Caco-2 (cell line): ENCODE data around the gene ARL6. TPM values are rescaled to one million over a fixed set of nuclear protein-coding genes. Genes with fewer than 3 reads are reported as not detected.

ENCODE experiments used
- Bru-seq: library from RNA; stranded (reverse); fragments of 400-500 nt; gene quantifications from one replicate; lab custom pipeline; 2021; lab: Mats Ljungman, UMichigan
- BruChase-seq, 2 experiments: library from RNA; stranded (reverse); fragments of 400-500 nt; gene quantifications; one replicate each; lab custom pipeline; 2021; lab: Mats Ljungman, UMichigan
- BruUV-seq: library from RNA; stranded (reverse); fragments of 400-500 nt; replicated peaks from 2 replicates; lab custom pipeline; 2021; lab: Mats Ljungman, UMichigan
- CTCF ChIA-PET: fragments of 300-600 bp; sonication (Branson Sonifier 250); formaldehyde crosslinking; loops from one replicate; lab custom pipeline; 2022; ENCODE audit warnings: antibody characterized with exemption; lab: Charles Lee
- POLR2A ChIA-PET: fragments of 300-600 bp; sonication (Branson Sonifier 250); formaldehyde crosslinking; loops from one replicate; lab custom pipeline; 2022; ENCODE audit warnings: antibody characterized with exemption; lab: Charles Lee
- DNase-seq, 2 experiments: peaks; one replicate each; pipeline versions ENCODE4 v3.0.0 to v3.0.0-alpha.2; 2020 to 2022
- H3K27me3 ChIP-seq: replicated peaks from 2 replicates; pipeline ENCODE4 v1.6.0; 2011; ENCODE audit warnings: low read length; ENCODE audit not compliant: control insufficient read depth, insufficient read depth
- H3K36me3 ChIP-seq: 2 replicates; pipeline ENCODE4 v1.5.1; 2011; ENCODE audit warnings: low read length; ENCODE audit not compliant: control insufficient read depth, insufficient read depth
- H3K4me1 ChIP-seq: fragments of 250-450 bp; sonication (Bioruptor Pico); 2 replicates; pipeline ENCODE4 v1.5.1; 2020; ENCODE audit warnings: mild to moderate bottlenecking
- H3K4me3 ChIP-seq: 2 replicates; pipeline ENCODE4 v1.5.1; 2011; ENCODE audit warnings: low read depth, mild to moderate bottlenecking, control low read depth, low read length
- H3K9me3 ChIP-seq: fragments of 250-450 bp; sonication (Bioruptor Pico); 2 replicates; pipeline ENCODE4 v1.5.1; 2020; ENCODE audit warnings: mild to moderate bottlenecking, moderate library complexity
- H3K27ac Mint-ChIP-seq: one replicate; pipeline ENCODE4 v1.8.0; 2022; ENCODE audit warnings: mixed read lengths; ENCODE audit not compliant: unreplicated experiment
- H3K27me3 Mint-ChIP-seq: one replicate; pipeline ENCODE4 v1.8.0; 2022; ENCODE audit warnings: mixed read lengths; ENCODE audit not compliant: insufficient read depth, unreplicated experiment
- H3K36me3 Mint-ChIP-seq: one replicate; pipeline ENCODE4 v1.8.0; 2022; ENCODE audit warnings: mild to moderate bottlenecking, mixed read lengths; ENCODE audit not compliant: insufficient read depth, unreplicated experiment
- H3K4me1 Mint-ChIP-seq: one replicate; pipeline ENCODE4 v1.8.0; 2022; ENCODE audit warnings: low read depth, mixed read lengths; ENCODE audit not compliant: unreplicated experiment
- H3K4me3 Mint-ChIP-seq: one replicate; pipeline ENCODE4 v1.8.0; 2022; ENCODE audit warnings: mild to moderate bottlenecking, moderate library complexity, mixed read lengths; ENCODE audit not compliant: unreplicated experiment
- H3K9me3 Mint-ChIP-seq: one replicate; pipeline ENCODE4 v1.8.0; 2022; ENCODE audit warnings: mixed read lengths; ENCODE audit not compliant: unreplicated experiment
- intact Hi-C: fragments of 100-400 bp; cut with micrococcal nuclease; formaldehyde crosslinking; loops from one replicate; pipeline ENCODE4 v1.10.0; 2022; ENCODE audit not compliant: unreplicated experiment
- long read RNA-seq: library from polyadenylated mRNA; stranded (forward); transcript quantifications from one replicate; pipeline ENCODE4 v2.0.0, GENCODE V29; 2022
- total RNA-seq: library from RNA; stranded (reverse); gene quantifications from 2 replicates; pipeline ENCODE4 v1.2.3, GENCODE V29; 2022
- TF ChIP-seq, protein P1 (sequence below), 2 experiments: fragments of 200-600 bp in 1 of 2; IDR thresholded peaks; 1 replicate in 1 of 2; 2 replicates in 1 of 2; pipeline versions ENCODE4 v1.5.1 to v1.8.0; 2011 to 2022; ENCODE audit warnings: antibody characterized with exemption in 1 of 2, control low read depth in 1 of 2, inconsistent platforms in 1 of 2, low read depth in 1 of 2, low read length in 1 of 2, mild to moderate bottlenecking in 1 of 2, moderate library complexity in 1 of 2; ENCODE audit not compliant: insufficient read depth in 1 of 2, severe bottlenecking in 1 of 2, unreplicated experiment in 1 of 2

The ARL6 gene, protein sequence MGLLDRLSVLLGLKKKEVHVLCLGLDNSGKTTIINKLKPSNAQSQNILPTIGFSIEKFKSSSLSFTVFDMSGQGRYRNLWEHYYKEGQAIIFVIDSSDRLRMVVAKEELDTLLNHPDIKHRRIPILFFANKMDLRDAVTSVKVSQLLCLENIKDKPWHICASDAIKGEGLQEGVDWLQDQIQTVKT
- total RNA-seq (2.0 and 3.2 TPM in 2 replicates), Bru-seq, nascent RNA (percentile 46 among the genes with signal in this experiment), BruChase-seq, experiment 1, labeled RNA remaining after a 2-hour chase (percentile 50 among the genes with signal in this experiment), BruChase-seq, experiment 2, labeled RNA remaining after a 6-hour chase (percentile 42 among the genes with signal in this experiment)
- long read RNA-seq, full-length matches to known transcripts = 5 of 6 reads
- long read RNA-seq, partial matches to known transcripts = 1 of 6 reads
- long read RNA-seq, other reads (novel, unspliced or antisense) = 0 of 6 reads

DNA sequence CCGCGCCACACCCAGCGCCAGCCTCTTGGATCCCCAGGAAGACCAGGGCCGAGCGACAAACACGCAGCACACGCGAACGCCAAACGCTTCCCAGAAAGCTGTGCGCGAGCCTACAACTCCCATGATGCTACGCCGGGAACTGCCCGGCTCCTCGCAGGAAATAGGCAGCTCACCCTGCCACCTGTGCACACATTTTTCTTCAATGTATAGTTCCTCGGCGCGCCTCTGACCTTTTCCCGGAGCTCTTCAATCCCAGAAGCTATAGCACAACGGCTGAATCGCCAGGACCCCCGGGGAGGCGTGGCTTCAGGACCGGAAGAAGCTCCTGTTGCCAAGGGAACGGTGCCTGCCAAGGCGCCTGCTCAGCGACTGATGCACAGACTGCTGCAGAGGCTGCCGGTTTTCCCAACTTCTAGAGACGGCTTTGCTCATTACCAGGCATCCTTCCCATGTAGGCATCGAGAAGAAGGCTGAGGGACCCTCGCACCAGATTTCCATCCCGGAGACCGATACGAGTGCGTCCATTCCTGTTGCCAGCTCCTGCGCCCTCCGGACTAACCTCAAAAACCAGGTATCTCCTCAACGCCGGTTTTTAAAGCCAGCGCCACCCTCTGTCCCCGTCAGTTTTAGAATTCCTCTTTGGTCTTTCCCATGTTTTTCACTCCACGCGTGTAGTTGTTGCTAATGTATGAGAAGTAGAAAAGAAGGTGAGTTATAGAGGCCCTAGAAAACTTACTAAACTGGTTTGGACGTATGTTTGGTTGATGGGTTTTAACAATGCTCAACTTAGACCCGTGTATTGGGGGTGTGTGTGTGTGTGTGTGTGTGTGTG is at the start of gene ARL6:
Gene ARL6, plus strand, starts transcription at position 352 of the 832 bp plus-strand sequence. CDS start 3,350 bp downstream, outside the sequence.
- Histone ChIP-seq H3K36me3 (no peaks in the 10 kb centered on the region), H3K27me3 (no peaks in the 10 kb centered on the region), H3K9me3 (no peaks in the 10 kb centered on the region), H3K4me3 (peak within 1 kb of the TSS; percentile 69), H3K4me1 (no peaks in the 10 kb centered on the region)
- Mint-ChIP-seq H3K9me3 (no peaks in the 10 kb centered on the region), H3K4me3 (peak within 1 kb of the TSS; percentile 92), H3K27me3 (no peaks in the 10 kb centered on the region), H3K4me1 (peaks cover 4% of the 10 kb centered on the region), H3K27ac (peak within 1 kb of the TSS; percentile 90), H3K36me3 (no peaks in the 10 kb centered on the region)
- intact Hi-C loops = no loop called here
- POLR2A ChIA-PET = no interaction called here
- peak; percentile 78 to 82 for DNase-seq
- no TSS peak for BruUV-seq
- TF ChIP-seq, protein P1, sequence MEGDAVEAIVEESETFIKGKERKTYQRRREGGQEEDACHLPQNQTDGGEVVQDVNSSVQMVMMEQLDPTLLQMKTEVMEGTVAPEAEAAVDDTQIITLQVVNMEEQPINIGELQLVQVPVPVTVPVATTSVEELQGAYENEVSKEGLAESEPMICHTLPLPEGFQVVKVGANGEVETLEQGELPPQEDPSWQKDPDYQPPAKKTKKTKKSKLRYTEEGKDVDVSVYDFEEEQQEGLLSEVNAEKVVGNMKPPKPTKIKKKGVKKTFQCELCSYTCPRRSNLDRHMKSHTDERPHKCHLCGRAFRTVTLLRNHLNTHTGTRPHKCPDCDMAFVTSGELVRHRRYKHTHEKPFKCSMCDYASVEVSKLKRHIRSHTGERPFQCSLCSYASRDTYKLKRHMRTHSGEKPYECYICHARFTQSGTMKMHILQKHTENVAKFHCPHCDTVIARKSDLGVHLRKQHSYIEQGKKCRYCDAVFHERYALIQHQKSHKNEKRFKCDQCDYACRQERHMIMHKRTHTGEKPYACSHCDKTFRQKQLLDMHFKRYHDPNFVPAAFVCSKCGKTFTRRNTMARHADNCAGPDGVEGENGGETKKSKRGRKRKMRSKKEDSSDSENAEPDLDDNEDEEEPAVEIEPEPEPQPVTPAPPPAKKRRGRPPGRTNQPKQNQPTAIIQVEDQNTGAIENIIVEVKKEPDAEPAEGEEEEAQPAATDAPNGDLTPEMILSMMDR (IDR thresholded peaks at IDR 0.05; ENCODE audit: insufficient read depth in 1 of 2, low read depth in 1 of 2, low read length in 1 of 2, severe bottlenecking in 1 of 2, unreplicated experiment in 1 of 2) = no peak
- CTCF ChIA-PET = interaction anchor here (0.7 to 0.8 kb wide), 2 partner anchors 45 to 758 kb away, joined by 3 to 5 read pairs; partner anchors contain the start of gene CLDND1

DNA sequence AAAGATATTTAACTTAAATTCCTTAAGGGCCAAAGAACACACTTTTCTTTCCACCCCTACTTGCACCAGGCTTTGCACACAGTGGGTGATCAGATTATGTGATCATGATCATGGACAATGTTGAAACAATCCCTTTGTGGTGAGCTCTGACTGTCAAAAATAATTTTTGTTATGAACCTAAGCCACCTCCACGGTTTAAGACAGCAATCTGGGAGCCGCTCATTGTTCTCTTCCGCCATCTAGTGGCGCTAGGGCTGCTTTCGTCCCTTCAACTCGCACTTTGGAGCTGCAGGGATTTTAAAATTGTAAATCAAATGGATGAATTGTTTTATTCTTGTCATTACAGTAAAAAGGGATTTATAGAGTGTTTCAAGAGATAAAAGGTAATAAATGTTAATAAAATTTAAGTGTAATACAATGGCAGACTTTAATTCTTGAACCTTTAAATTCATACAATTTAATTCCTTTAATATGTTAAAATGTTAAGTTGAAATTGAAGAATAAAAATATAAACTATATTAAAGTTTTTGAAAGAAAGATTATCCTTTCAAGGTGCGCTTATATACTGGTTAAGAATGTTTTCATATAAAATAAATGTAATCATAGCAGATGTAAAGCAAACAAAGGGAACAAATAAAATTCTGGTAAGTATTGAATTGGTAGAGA is 45.3 kb upstream of the ARL6 start:
- no peaks in the 10 kb centered on the region for H3K27me3 ChIP-seq
- H3K4me3 ChIP-seq = no peak overlapping the region
- Mint-ChIP-seq H3K27ac (no peak overlapping the region), H3K4me3 (no peak overlapping the region), H3K4me1 (no peaks in the 10 kb centered on the region), H3K27me3 (peaks cover 6% of the 10 kb centered on the region), H3K36me3 (no peaks in the 10 kb centered on the region), H3K9me3 (no peaks in the 10 kb centered on the region)
- ChIA-PET CTCF (interaction anchor here (0.7 to 1.1 kb wide), 3 partner anchors 45 to 857 kb away, joined by 3 to 4 read pairs (median 4); partner anchors contain the start of gene ARL6), POLR2A (no interaction called here)
- no peaks in the 10 kb centered on the region for H3K9me3 ChIP-seq
- intact Hi-C loops = loop anchor here (1.0 to 5.0 kb wide), 2 partner anchors 303 to 856 kb away; no protein-coding TSS in a partner anchor
- peak; percentile 57 to 69 for DNase-seq
- TF ChIP-seq, protein P1 (IDR thresholded peaks at IDR 0.05; ENCODE audit: insufficient read depth in 1 of 2, low read depth in 1 of 2, low read length in 1 of 2, severe bottlenecking in 1 of 2, unreplicated experiment in 1 of 2) = peak; percentile 73 to 95
- H3K4me1 ChIP-seq = no peaks in the 10 kb centered on the region
- no TSS peak for BruUV-seq
- no peaks in the 10 kb centered on the region for H3K36me3 ChIP-seq
